Fibroblast of villous mesenchyme (primary cell): ENCODE results near the gene ZNF618. TPM values are rescaled to one million over a fixed set of nuclear protein-coding genes. Genes with fewer than 3 reads are reported as not detected.

ENCODE experiments used
- DNase-seq: peaks from one replicate; pipeline ENCODE4 v3.0.0-alpha.2; 2010; ENCODE audit warnings: low read depth
- H3K4me3 ChIP-seq: 2 replicates; pipeline ENCODE4 v1.5.1; 2011; ENCODE audit warnings: low read depth, mild to moderate bottlenecking, low read length
- CTCF ChIP-seq: IDR thresholded peaks from 2 replicates; pipeline ENCODE4 v1.5.1; 2012; ENCODE audit warnings: low read depth, mild to moderate bottlenecking, low read length; ENCODE audit not compliant: insufficient read depth
- total RNA-seq: library from RNA; depleted of rRNA; stranded (reverse); fragments of >200 nt; gene quantifications from 2 replicates; pipeline ENCODE4 v1.2.3, GENCODE V29; 2012

The ZNF618 gene
- total RNA-seq, 1 donor, result 12.5 TPM

- peak; percentile 74 for DNase-seq
- TF ChIP-seq CTCF, result no peak
Measured at GRCh38 chr9:113879911-113880310, 3.8 kb downstream of the ZNF618 start.

DNA sequence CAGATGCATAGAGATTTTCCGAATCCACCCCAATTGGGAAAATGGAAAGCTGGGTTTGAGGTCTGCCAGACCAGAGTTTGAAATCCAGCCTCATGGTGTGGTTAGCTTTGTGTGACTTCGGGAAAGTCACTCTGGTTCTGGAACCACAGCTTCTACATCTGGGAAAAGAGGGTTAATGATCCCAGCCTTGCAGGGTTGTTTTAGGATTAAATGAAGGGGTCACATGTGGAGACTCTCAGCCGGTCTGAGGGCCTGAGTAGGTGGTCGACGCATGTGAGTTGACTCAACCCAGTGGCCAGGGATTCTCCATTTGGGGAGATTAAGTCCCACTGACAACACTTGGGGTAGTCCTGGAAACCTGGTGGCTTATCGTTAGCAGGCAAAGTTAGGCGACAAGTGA, 6.1 kb downstream of the ZNF618 start:
- TF ChIP-seq CTCF, result no peak
- no peak for DNase-seq
- no peak overlapping the region for H3K4me3 ChIP-seq

More at GRCh38 chr9:113879911-113880310, 3.8 kb downstream of the ZNF618 start:
- H3K4me3 ChIP-seq, result peak overlapping the region; percentile 14

DNA sequence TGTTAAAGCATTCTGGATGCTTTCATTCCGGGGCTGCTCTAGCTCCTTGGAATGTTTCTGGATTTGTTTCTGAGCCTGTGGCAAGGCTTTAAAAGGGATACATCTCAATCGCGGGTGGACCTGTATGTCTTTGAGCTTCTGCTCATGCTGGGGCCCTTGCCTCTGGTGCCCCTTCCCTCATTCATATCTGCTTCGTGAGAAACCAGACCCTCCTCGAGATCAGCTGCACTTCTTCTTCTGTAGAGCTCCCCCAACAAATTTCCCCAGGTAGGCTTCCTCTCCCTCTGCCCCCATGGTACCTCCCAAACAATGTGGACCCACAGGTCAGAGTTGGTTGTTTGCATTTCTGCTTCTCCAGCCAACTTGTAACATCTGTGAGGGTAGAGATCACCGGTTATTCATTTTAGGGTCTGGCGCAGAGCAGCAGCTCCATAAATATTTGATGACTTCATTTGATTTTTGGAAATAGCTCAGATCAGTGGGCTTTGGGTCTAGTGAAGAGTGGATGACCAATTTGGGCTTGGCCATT, 6.6 kb downstream of the ZNF618 start:
- no peak for DNase-seq
- TF ChIP-seq CTCF, result no peak
- H3K4me3 ChIP-seq, result no peak overlapping the region

GRCh38 chr9:113885183-113886025, 9.3 kb downstream of the ZNF618 start:
- no peak overlapping the region for H3K4me3 ChIP-seq
- DNase-seq, result no peak
- no peak for TF ChIP-seq CTCF

DNA sequence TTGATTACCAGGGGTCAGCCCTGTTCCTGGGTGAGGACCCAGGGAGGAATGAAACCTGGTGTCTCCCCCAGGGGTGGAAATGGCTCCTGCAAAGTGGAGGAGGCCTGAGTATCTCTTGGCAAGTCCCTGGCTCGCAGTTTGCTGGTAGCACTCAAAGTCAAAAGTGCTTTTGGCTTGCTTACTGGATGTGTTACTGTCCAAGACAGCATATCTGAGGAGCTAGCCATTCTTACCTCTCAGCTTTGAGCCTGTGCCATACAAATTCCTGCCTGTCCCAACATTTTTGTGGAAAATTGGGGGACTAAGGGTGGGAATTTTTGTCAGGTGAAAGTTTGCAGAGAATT, 9.9 kb downstream of the ZNF618 start:
- DNase-seq, result no peak
- no peak for TF ChIP-seq CTCF

GRCh38 chr9:113886466-113886865, 10.4 kb downstream of the ZNF618 start:
- DNase-seq, result peak; percentile 62
- TF ChIP-seq CTCF, result no peak
- peak overlapping the region; percentile 38 for H3K4me3 ChIP-seq

More for the DNA sequence above, 9.9 kb downstream of the ZNF618 start:
- H3K4me3 ChIP-seq, result peak overlapping the region; percentile 38

DNA sequence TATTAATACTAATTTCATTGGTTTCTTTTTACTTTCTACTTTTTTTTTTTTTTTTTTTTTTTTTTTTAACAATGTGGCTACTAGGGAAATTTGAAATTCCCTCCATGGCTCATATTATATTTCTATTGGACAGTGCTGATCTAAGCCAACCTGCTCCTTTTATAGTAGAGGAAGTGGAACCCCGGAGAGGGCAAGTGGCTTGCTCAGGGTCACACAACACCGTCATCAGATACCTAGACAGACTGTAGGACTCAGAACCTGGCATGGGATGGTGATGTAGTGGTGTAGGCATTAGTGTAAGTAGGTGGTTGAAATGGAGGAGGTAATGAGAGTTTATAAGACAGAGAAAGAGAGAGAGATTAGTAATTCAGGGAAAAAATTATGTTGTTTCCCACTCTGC, 10.8 kb downstream of the ZNF618 start:
- no peak for TF ChIP-seq CTCF
- H3K4me3 ChIP-seq, result no peak overlapping the region
- DNase-seq, result no peak
